CD8-positive, alpha-beta memory T cell (primary cell): ENCODE results near the gene NUP42. TPM values are rescaled to one million over a fixed set of nuclear protein-coding genes. Genes with fewer than 3 reads are reported as not detected.

Experiments
- CTCF ChIA-PET: fragments of 350-600 bp; sonication (Branson Sonifier 250); formaldehyde crosslinking; loops from one replicate; lab custom pipeline; 2021; ENCODE audit warnings: antibody characterized with exemption; lab: Charles Lee
- POLR2A ChIA-PET: fragments of 350-600 bp; sonication (Branson Sonifier 250); formaldehyde crosslinking; loops from one replicate; lab custom pipeline; 2021; ENCODE audit warnings: antibody characterized with exemption; lab: Charles Lee
- DNase-seq, 5 donors: peaks; one replicate each; pipeline versions ENCODE4 v3.0.0 to v3.0.0-alpha.2; 2020 to 2022; ENCODE audit warnings: mixed read lengths in 1 of 5
- H3K27ac ChIP-seq: one replicate; pipeline ENCODE4 v1.7.0; 2013; ENCODE audit warnings: low read depth, mild to moderate bottlenecking, low read length, moderate library complexity
- H3K27me3 ChIP-seq: 2 replicates; pipeline ENCODE4 v1.7.0; 2013; ENCODE audit warnings: low read length, mild to moderate bottlenecking; ENCODE audit not compliant: insufficient read depth, poor library complexity, severe bottlenecking
- H3K36me3 ChIP-seq: 2 replicates; pipeline ENCODE4 v1.7.0; 2013; ENCODE audit warnings: mild to moderate bottlenecking, low read length, moderate library complexity; ENCODE audit not compliant: insufficient read depth
- H3K4me1 ChIP-seq: 2 replicates; pipeline ENCODE4 v1.7.0; 2013; ENCODE audit warnings: mild to moderate bottlenecking, low read length, moderate library complexity; ENCODE audit not compliant: insufficient read depth
- H3K4me3 ChIP-seq: 2 replicates; pipeline ENCODE4 v1.7.0; 2013; ENCODE audit warnings: mild to moderate bottlenecking, low read length
- H3K9me3 ChIP-seq: 2 replicates; pipeline ENCODE4 v1.7.0; 2013; ENCODE audit warnings: mild to moderate bottlenecking, low read length
- H3K27ac Mint-ChIP-seq, 8 donors: one replicate each; pipeline ENCODE4 v1.8.0; 2020 to 2021; ENCODE audit warnings: mixed read lengths in 8 of 8, mild to moderate bottlenecking in 6 of 8, inconsistent platforms in 3 of 8, moderate library complexity in 3 of 8
- H3K27me3 Mint-ChIP-seq, 2 donors: one replicate each; pipeline ENCODE4 v1.8.0; 2020 to 2021; ENCODE audit warnings: mixed read lengths in 2 of 2, mild to moderate bottlenecking in 1 of 2, moderate library complexity in 1 of 2
- H3K36me3 Mint-ChIP-seq, 3 donors: one replicate each; pipeline ENCODE4 v1.8.0; 2020 to 2021; ENCODE audit warnings: mixed read lengths in 3 of 3, inconsistent platforms in 1 of 3, mild to moderate bottlenecking in 1 of 3
- H3K4me1 Mint-ChIP-seq, 3 donors: one replicate each; pipeline ENCODE4 v1.8.0; 2020 to 2021; ENCODE audit warnings: mixed read lengths in 3 of 3, inconsistent platforms in 1 of 3, mild to moderate bottlenecking in 1 of 3
- H3K4me3 Mint-ChIP-seq, 7 donors: one replicate each; pipeline ENCODE4 v1.8.0; 2020 to 2021; ENCODE audit warnings: mixed read lengths in 7 of 7, mild to moderate bottlenecking in 6 of 7, moderate library complexity in 4 of 7, inconsistent platforms in 2 of 7
- H3K9me3 Mint-ChIP-seq, 5 donors: one replicate each; pipeline ENCODE4 v1.8.0; 2020 to 2022; ENCODE audit warnings: mixed read lengths in 5 of 5, mild to moderate bottlenecking in 3 of 5, moderate library complexity in 2 of 5, inconsistent platforms in 1 of 5
- polyA plus RNA-seq: library from polyadenylated mRNA; unstranded; fragments of 300-500 nt; fragmentation: Illumina TruSeq; gene quantifications from one replicate; pipeline ENCODE4 v1.2.3, GENCODE V29; 2021
- total RNA-seq, 2 experiments: library from RNA; stranded (reverse); gene quantifications; one replicate each; pipeline ENCODE4 v1.2.3, GENCODE V29; 2021

The NUP42 gene
- total and polyA plus RNA-seq, 3 experiments from 2014 or later = 39.5 to 40.1 (median 39.8) TPM

DNA sequence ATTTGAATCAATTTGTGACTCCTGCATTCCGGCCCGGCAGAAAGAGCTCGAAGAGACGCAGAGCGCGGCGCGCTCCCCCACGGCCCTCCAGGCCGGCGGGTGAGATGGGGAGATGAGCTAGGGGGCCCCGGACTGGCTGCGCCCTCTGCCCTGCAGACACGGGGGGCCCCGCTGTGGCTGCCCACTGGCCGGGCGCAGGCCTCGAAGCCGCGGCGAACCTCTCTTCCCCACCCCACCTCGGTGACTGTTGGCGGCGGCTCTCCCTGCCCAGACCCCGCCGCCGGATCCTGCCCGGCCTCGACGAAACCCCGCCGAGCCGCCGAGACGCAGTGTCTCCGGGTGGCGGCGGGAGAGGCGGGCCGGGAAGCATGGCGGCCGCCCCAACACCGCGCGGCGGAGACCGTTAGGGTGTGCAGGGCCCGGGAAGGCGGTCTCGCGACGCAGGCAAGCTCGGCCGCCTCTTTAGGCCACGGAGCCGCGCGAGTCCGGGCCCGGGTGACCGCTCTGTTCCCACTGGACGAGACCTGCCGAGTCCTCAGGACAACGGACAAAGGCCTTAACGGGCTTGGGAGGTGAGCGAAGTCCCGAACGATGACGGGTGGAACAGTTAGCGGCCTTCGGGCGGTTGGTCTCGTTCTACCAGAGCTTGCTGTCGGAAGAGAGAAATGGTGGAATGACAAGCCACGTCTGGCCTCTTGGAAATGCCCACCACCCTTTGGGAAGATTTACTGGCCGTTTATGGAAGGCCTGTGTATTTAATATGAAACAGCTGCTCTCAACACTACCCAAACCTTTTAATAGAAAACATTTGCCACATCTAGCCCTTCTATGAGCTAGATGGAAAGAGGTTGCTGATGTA is 24.3 kb downstream of the NUP42 start:
- Mint-ChIP-seq H3K27me3 (peaks cover 5 to 22% of the 10 kb centered on the region in 2 donors), H3K4me3 (peak overlapping the region in 3 of 7 donors; percentile 19 to 74 (median 64)), H3K36me3 (peaks cover 9 to 14% (median 12%) of the 10 kb centered on the region in 3 donors), H3K9me3 (no peaks in the 10 kb centered on the region), H3K4me1 (peaks cover 4 to 20% (median 11%) of the 10 kb centered on the region in 3 donors), H3K27ac (peak overlapping the region in 2 of 8 donors; percentile 64 to 73)
- peak in 1 of 5 donors; percentile 19 for DNase-seq
- Histone ChIP-seq H3K9me3 (no peaks in the 10 kb centered on the region), H3K36me3 (no peaks in the 10 kb centered on the region), H3K27ac (no peak overlapping the region), H3K4me3 (no peak overlapping the region), H3K4me1 (no peaks in the 10 kb centered on the region), H3K27me3 (no peaks in the 10 kb centered on the region)
- ChIA-PET POLR2A (no interaction called here), CTCF (interaction anchor here (1.2 to 1.4 kb wide), 2 partner anchors 10 to 120 kb away, joined by 4 read pairs; no protein-coding TSS in a partner anchor)

DNA sequence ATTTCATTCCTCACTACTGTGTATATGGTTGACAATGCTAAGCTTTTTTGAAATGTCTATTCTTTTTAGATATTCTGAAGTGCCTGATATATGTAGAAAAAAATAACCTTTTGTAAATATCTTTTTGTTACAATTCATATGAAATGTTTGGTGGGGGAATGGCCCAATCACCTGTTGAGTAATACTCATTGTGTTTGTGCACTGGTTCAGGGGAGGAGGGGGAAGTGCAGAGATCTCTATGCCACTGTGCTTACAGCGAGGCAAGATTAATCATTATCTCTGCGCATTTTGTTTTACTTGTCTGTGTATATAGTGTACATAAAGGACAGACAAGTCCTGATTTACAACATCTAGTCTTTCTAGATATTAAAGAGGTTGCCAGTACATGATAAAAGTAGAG is 25.2 kb downstream of the NUP42 start:
- Histone ChIP-seq H3K27me3 (no peaks in the 10 kb centered on the region), H3K9me3 (no peaks in the 10 kb centered on the region), H3K36me3 (no peaks in the 10 kb centered on the region), H3K4me1 (no peaks in the 10 kb centered on the region), H3K4me3 (no peak overlapping the region), H3K27ac (no peak overlapping the region)
- Mint-ChIP-seq H3K4me3 (peak overlapping the region in 2 of 7 donors; percentile 56), H3K9me3 (no peaks in the 10 kb centered on the region), H3K27ac (peak overlapping the region in 3 of 8 donors; percentile 20 to 64 (median 31)), H3K4me1 (peaks cover 4 to 20% (median 11%) of the 10 kb centered on the region in 3 donors), H3K27me3 (peaks cover 6 to 22% of the 10 kb centered on the region in 2 donors), H3K36me3 (peaks cover 5 to 9% (median 7%) of the 10 kb centered on the region in 3 donors)
- DNase-seq = no peak
- ChIA-PET POLR2A (no interaction called here), CTCF (interaction anchor here (1.2 kb wide), 1 partner anchor 11 kb away, joined by 4 read pairs; no protein-coding TSS in a partner anchor)

- CTCF ChIA-PET = no interaction called here
- DNase-seq = no peak
- Histone ChIP-seq H3K9me3 (no peaks in the 10 kb centered on the region), H3K27ac (no peak overlapping the region), H3K36me3 (no peaks in the 10 kb centered on the region), H3K27me3 (no peaks in the 10 kb centered on the region), H3K4me1 (no peaks in the 10 kb centered on the region), H3K4me3 (no peak overlapping the region)
- Mint-ChIP-seq H3K27ac (no peak overlapping the region), H3K4me1 (peaks cover 4 to 20% (median 11%) of the 10 kb centered on the region in 3 donors), H3K27me3 (peaks cover 8 to 22% of the 10 kb centered on the region in 2 donors), H3K9me3 (no peaks in the 10 kb centered on the region), H3K36me3 (peaks cover 3 to 9% (median 5%) of the 10 kb centered on the region in 3 donors), H3K4me3 (no peak overlapping the region)
- POLR2A ChIA-PET = no interaction called here
These were observed 26.0 kb downstream of the NUP42 start for GRCh38 chr7:23207884-23208283.

DNA sequence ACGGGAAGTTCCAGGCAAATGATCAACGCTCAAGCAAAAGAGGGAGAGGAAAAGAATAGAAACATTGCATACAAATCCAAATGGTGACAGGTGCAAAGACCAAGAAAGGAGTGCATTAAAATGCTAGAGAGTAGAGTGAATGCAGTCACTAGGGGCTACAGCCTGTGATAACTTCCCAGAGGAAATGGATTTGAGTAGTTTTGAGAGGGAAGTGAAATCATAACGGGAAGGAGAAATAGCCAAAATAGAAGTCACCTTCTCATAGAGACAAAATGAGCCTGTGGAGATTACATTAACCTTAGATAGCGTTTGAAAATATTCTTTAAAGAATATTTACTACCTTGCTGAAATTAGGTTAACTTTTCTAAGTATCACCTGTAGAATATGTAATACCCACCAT is 26.5 kb downstream of the NUP42 start:
- Mint-ChIP-seq H3K27me3 (peaks cover 8 to 22% of the 10 kb centered on the region in 2 donors), H3K4me1 (peaks cover 4 to 20% (median 11%) of the 10 kb centered on the region in 3 donors), H3K4me3 (no peak overlapping the region), H3K9me3 (no peaks in the 10 kb centered on the region), H3K27ac (no peak overlapping the region), H3K36me3 (peaks cover 3 to 9% (median 5%) of the 10 kb centered on the region in 3 donors)
- Histone ChIP-seq H3K36me3 (no peaks in the 10 kb centered on the region), H3K4me3 (no peak overlapping the region), H3K27me3 (no peaks in the 10 kb centered on the region), H3K9me3 (no peaks in the 10 kb centered on the region), H3K4me1 (no peaks in the 10 kb centered on the region), H3K27ac (no peak overlapping the region)
- POLR2A ChIA-PET = no interaction called here
- DNase-seq = no peak
- CTCF ChIA-PET = no interaction called here

DNA sequence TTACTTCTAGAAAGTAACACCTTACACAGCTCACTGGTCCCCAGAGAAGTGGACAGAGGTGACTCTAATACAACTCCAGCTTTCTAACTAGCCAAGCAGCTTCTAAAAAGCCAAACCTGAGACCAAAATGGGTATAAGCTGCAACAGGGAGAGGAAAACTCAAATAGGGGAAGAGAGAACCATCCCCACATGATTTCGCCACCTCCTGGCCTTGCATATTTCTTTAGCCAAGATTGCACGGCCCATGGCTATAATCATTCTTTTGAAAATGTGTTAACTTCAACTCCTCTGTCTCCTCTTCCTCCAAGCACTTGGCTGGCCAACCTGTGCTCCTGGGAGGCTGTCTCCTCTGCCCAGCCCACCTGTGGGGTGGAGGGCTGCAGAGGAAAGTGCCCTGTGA is 28.7 kb downstream of the NUP42 start:
- Histone ChIP-seq H3K36me3 (no peaks in the 10 kb centered on the region), H3K4me1 (no peaks in the 10 kb centered on the region), H3K27ac (no peak overlapping the region), H3K4me3 (no peak overlapping the region), H3K27me3 (no peaks in the 10 kb centered on the region), H3K9me3 (no peaks in the 10 kb centered on the region)
- Mint-ChIP-seq H3K27ac (no peak overlapping the region), H3K4me1 (peaks cover 2 to 17% (median 8%) of the 10 kb centered on the region in 3 donors), H3K9me3 (no peaks in the 10 kb centered on the region), H3K27me3 (peaks cover 10 to 19% of the 10 kb centered on the region in 2 donors), H3K36me3 (peaks cover 0 to 7% (median under 1%) of the 10 kb centered on the region in 3 donors), H3K4me3 (no peak overlapping the region)
- CTCF ChIA-PET = no interaction called here
- no peak for DNase-seq
- POLR2A ChIA-PET = no interaction called here

- Mint-ChIP-seq H3K36me3 (peaks cover 0 to 3% (median 0%) of the 10 kb centered on the region in 3 donors), H3K4me1 (peaks cover 0 to 12% (median 3%) of the 10 kb centered on the region in 3 donors), H3K27ac (no peak overlapping the region), H3K27me3 (peaks cover 13 to 21% of the 10 kb centered on the region in 2 donors), H3K9me3 (no peaks in the 10 kb centered on the region), H3K4me3 (no peak overlapping the region)
- no peaks in the 10 kb centered on the region for H3K27me3 ChIP-seq
- ChIA-PET POLR2A (no interaction called here), CTCF (no interaction called here)
- H3K9me3 ChIP-seq = no peaks in the 10 kb centered on the region
- no peak overlapping the region for H3K27ac ChIP-seq
- no peak for DNase-seq
- H3K36me3 ChIP-seq = no peaks in the 10 kb centered on the region
- no peak overlapping the region for H3K4me3 ChIP-seq
- H3K4me1 ChIP-seq = no peaks in the 10 kb centered on the region
These were observed 29.7 kb downstream of the NUP42 start for GRCh38 chr7:23211589-23211988.

DNA sequence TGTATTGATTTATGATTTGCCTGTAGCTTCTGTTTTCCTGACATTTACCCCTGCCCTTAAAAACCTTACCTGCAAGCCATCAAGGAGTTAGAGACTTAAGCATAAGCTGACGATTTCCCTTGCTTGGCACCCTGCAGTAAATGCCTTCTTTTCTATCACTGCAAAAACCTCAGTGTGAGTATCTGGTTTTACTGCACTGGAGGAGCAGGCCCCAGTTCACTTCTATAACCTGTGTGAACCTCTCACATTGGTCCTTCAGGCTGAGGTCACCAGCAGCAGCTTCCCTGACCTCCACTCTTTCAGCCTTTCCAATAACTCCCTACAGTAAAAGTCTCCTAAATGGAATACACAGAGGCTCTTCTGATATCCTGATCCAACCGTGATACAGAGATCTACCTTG is 30.5 kb downstream of the NUP42 start:
- no peaks in the 10 kb centered on the region for H3K36me3 Mint-ChIP-seq
- Histone ChIP-seq H3K4me1 (no peaks in the 10 kb centered on the region), H3K27me3 (no peaks in the 10 kb centered on the region), H3K36me3 (no peaks in the 10 kb centered on the region), H3K27ac (no peak overlapping the region), H3K9me3 (no peaks in the 10 kb centered on the region), H3K4me3 (no peak overlapping the region)
- ChIA-PET CTCF (no interaction called here), POLR2A (no interaction called here)
- no peak overlapping the region for H3K27ac Mint-ChIP-seq
- H3K27me3 Mint-ChIP-seq = peaks cover 13 to 18% of the 10 kb centered on the region in 2 donors
- no peaks in the 10 kb centered on the region for H3K9me3 Mint-ChIP-seq
- peaks cover 0 to 4% (median 0%) of the 10 kb centered on the region in 3 donors for H3K4me1 Mint-ChIP-seq
- H3K4me3 Mint-ChIP-seq = no peak overlapping the region
- no peak for DNase-seq

DNA sequence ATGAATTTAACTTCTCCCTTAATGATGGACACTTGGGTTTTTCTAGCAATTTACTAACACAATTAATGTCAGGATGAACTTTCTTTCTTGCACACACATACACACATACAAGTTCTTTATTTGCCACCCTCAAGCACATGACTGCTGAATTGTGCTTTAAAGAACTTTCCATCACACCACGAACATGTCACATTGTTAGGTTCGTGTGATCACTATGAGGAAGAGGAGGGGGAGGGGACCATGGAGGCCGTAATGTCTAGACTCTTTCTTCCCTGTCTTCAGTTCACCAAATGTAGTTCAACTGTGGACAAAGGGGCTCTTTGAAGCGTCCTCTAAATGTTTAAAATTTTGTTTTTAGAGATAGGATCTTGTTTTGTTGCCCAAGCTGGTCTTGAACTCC is 31.0 kb downstream of the NUP42 start:
- no peaks in the 10 kb centered on the region for H3K9me3 ChIP-seq
- Mint-ChIP-seq H3K4me3 (no peak overlapping the region), H3K27ac (no peak overlapping the region), H3K27me3 (peaks cover 13 to 18% of the 10 kb centered on the region in 2 donors), H3K9me3 (no peaks in the 10 kb centered on the region), H3K36me3 (no peaks in the 10 kb centered on the region), H3K4me1 (no peaks in the 10 kb centered on the region)
- no peak for DNase-seq
- H3K4me3 ChIP-seq = no peak overlapping the region
- no peaks in the 10 kb centered on the region for H3K4me1 ChIP-seq
- POLR2A ChIA-PET = no interaction called here
- CTCF ChIA-PET = no interaction called here
- H3K36me3 ChIP-seq = no peaks in the 10 kb centered on the region
- H3K27ac ChIP-seq = no peak overlapping the region
- no peaks in the 10 kb centered on the region for H3K27me3 ChIP-seq
